Sciatic nerve (tissue), 2 donors: ENCODE data around the gene PDE4C. TPM values are rescaled to one million over a fixed set of nuclear protein-coding genes. Genes with fewer than 3 reads are reported as not detected.
"Not testable (repeated sequence)": the region's sequence is repeated elsewhere in the genome, so short reads cannot be mapped to it uniquely, and the experiment has no call there.

Experiments
- ATAC-seq: fragments of 200-7000 bp; cut with Tn5 transposase; one replicate; pipeline ENCODE4 v1.9.1; 2020; ENCODE audit warnings: mild to moderate bottlenecking, moderate library complexity
- DNase-seq: peaks from one replicate; pipeline ENCODE4 v3.0.0-alpha.2; 2020; ENCODE audit warnings: low spot score
- intact Hi-C: fragments of 100-400 bp; cut with DNase I; formaldehyde crosslinking; loops from one replicate; pipeline ENCODE4 v1.14.2; 2022
- total RNA-seq: library from RNA; stranded (reverse); fragmentation: NEBNext Ultra II Directional; extraction: Animal tissue kit (Norgen Biotek cat#: 25700); gene quantifications from one replicate; pipeline ENCODE4 v1.2.1, GENCODE V29; 2021
- donor health status: DM: no; HTN: no; CAD: no.
- donor health status: DM: no; HTN: no; CAD: no.

Gene PDE4C
- total RNA-seq, 1 donor from 2014 or later, result 2.1 TPM

DNA sequence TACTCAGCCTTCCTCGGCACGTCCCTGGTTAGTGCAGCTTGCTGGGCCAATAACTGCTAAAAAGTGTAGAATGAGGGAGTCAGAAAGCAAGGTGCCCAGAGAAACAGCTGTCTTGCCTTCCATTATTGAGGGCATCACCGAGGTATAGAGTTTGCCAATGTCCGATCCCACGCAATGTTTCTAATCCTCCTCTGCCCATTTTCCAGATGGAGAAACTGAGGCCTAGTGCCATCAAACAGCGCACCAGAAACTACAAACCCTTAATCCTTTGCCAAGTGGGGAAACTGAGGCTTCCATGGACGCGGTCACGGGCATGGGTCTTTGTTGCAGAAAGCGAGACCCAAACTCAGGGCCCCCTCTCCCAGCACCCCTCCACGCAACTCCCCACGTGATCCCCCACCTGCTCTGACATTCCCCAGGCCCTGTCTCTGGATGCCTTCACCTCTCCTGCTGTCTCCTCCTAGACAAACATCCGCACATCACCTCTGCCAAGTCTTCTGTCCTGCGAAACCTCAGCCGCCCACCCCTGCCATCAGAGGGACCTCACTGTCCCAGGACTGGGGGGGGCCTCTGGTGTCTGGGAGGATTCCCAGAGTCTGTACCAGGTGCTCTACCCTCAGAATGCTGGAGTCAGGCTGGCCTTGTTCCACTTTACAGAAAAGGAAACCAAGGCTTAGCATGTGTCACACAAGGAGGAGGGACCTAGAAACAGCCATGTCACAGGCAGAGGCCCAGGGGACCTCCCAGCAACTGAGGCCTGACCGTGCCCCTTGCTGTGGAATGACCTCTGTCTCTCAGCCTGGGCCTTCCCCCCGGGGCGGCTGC, 930 bp upstream of the PDE4C start:
- ATAC-seq (no peak), DNase-seq (no peak)
- intact Hi-C loops, result no loop called here

DNA sequence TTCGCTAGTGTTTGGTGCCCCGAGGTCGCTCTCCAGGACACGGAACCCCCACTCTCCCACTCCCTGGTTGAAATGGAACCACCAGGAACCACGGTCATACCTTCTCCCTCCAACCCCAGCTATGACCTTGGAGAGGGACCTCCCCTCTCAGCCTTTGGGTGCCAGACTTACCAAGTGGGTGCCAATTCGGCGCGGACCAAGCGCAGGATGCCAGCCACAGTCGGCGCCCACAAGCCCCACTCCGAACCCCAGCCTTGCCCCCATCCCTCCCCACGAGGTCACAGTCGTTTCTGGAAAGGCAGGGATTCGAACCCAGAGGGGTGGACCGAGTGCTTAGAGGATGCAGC, 910 bp downstream of the PDE4C start:
- intact Hi-C loops, result no loop called here
- DNase-seq (no peak), ATAC-seq (no peak)

GRCh38 chr19:18224525-18225354, 1.5 kb downstream of the PDE4C start:
- intact Hi-C loops, result no loop called here
- DNase-seq (peak; percentile 98), ATAC-seq (peak; percentile 99)

DNA sequence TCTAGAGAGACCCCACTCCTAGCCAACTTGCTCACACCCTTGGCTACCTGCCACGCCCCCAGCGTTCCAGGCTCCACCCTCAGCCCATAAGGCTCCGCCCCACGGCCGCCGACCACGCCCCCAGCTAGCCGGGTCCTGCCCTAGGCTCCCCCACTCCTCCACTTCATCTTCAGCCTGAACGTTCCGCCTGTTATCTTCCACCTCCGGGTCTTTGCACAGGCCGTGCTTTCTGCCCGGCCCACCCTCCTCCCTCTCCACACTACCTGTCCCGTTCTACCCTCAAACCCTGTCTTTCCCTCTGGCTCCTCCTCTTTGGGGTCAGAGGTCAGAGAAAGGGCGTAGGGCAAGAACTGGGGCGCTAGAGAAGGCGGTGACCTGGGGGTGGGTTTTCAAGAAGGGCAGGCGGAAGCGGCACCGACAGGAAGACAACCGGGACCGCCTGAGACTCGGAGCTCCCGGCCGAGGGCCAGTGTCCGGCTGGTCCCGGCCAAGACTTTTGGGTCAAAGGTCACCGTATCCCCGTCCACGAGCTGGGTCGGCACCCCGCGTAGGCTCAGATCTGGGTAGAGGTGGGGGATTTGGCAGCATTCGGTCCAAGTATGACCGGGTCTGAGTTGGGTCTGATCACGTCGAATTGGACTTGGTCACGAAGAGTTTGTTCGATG, 2.2 kb downstream of the PDE4C start:
- DNase-seq (peak; percentile 75), ATAC-seq (peak; percentile 13)
- intact Hi-C loops, result no loop called here

GRCh38 chr19:18221815-18222725, 4.2 kb downstream of the PDE4C start:
- DNase-seq (no peak), ATAC-seq (no peak)
- intact Hi-C loops, result no loop called here

DNA sequence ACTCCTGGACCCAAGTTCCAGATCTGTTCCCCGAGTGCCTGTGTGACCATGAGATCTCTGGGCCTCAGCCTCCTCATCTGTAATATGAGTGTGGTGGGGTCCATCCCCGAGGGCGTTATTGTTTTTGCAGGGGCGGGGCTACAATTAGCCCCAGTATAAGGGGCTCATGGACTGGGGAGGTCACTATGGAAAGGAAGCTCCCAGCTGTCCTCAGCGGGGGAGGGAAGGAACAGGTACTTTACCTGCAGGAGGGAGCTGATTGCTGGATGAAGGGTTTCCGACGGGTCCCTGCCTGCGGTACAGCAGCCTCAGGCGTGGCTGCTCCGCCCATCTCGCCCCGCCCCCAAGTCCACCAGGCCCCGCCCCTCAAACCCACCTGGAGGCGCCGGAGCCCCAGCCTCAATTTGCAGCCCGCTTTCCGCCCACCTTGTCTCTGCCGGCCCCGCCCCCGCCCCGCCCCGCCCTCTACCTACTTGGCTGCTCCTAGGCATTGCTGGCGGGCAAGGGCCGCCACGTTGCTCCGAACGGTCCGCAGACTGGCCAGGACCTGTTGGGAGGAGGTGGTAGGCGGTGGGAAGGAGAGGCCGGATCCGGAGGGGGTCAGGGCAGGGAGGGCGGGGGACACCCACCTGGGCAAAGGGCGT, 5.5 kb downstream of the PDE4C start:
- no peak for ATAC-seq
- intact Hi-C loops, result no loop called here
- DNase-seq, result no peak

- intact Hi-C loops, result no loop called here
- ATAC-seq, result no peak
- DNase-seq, result no peak
Measured at GRCh38 chr19:18219911-18220631, 6.2 kb downstream of the PDE4C start.

GRCh38 chr19:18218600-18218999, 7.6 kb downstream of the PDE4C start:
- ATAC-seq, result no peak
- no peak for DNase-seq
- intact Hi-C loops, result no loop called here

DNA sequence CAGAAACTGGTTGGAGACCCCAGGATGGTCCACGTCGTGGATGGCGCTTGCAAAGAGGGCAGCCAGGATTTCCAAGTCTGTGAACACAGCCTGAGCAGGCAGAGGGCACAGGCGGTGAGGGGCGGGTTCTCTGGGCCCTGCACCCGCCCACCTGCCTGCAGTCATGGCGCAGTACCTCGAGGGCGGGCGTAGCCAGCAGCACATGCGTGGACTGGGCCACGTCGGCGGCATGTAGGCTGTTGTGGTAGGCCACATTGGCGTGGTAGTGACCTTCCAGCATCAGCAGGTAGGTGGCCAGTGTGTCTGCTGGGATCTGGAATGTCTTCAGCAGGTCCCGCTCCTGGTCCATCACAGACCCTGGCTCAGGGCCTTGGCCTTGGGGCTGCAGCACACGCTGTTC, 8.1 kb downstream of the PDE4C start:
- intact Hi-C loops, result no loop called here
- DNase-seq (no peak), ATAC-seq (no peak)

DNA sequence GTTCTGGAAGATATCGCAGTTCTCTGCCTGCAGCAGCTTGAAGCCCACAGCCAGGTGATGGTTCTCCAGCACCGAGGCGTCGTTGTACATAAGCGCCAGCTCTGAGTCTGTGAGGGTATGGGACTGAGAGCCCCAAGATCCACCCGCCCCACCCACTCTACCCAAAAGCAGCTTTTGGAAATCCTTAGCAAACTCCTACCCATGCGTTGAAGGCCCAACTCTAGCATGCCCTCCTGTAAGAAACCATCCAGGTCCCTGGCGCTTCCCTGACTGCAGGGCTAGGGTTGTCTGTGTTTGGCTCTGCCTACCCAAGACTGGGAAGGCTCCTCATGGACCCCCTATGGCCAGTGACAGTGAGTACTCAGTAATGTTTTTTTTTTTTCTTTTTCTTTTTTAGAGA, 9.4 kb downstream of the PDE4C start:
- no peak for ATAC-seq
- intact Hi-C loops, result no loop called here
- DNase-seq, result no peak

DNA sequence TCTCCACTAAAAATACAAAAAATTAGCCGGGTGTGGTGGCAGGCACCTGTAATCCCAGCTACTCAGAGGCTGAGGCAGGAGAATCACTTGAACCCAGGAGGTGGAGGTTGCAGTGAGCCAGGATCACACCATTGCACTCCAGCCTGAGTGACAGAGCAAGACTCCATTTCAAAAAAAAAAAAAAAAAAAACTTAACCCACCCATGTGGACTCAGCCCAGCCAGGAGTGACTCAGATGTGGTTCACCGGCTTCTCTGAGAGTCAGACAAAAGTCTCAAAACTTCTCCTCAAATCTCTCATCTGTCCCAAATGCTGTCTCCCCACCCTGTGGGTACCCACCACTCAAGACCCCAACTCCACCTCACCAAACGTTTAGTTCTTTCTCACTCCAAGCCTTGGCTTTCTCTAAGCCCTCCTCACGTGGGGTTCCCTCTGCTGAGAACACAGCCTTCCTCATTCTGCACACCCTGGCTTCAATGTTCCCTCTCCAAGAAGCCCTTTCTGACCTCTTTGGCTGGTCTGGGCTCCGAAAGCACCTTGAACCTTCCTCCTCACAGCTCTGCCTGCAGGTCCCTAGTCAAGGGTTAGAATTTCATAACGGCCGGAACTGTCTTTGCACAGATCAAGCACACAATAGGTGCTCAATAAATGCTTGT, 11.3 kb downstream of the PDE4C start:
- no peak for DNase-seq
- no peak for ATAC-seq
- intact Hi-C loops, result no loop called here

- intact Hi-C loops, result no loop called here
- ATAC-seq (no peak), DNase-seq (no peak)
Measured at GRCh38 chr19:18211683-18212082, 14.6 kb downstream of the PDE4C start.

- DNase-seq, intact Hi-C loops, ATAC-seq: not testable (repeated sequence)
Measured at GRCh38 chr19:18209912-18210311, 16.3 kb downstream of the PDE4C start.

DNA sequence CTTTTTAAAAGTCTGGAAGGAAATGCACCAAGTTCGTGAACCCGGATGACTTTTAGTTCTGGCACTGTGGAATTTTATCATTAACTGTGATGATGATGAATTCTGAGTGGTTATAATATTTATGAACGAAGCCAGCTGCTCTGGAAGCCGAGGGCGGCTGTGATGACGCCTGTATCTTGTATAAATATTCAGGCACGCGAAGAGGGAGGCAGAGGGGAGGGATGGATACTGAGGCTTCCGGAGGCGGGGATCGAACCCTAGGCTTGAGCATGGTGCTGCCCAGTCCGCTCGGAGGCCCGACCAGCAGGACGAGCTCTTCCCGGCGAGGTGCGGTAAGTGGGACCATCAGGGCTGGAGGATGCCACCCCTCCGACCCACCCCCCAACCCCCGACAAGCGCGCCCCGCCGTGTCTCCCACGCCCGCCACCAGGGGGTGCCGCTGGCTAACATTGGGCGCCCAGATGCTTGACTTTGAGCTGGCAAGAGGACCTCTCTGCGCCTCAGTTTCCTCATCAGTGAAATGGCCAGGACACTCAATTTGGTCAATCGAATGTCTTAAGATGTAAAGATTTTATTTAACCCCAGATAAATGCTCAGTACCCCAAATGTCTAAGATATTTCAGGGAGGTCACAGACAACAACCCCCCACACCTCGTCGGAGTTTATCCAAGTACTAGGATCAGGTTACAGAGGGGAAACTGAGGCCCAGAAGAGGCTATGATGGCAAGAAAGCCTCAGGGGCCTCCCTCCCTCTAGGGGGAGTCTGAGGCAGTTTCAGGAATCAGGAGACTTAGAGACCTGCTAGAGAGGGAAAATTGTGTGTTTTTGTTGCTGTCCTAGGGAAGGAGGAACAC, 17.9 kb downstream of the PDE4C start:
- intact Hi-C loops, result no loop called here
- ATAC-seq (no peak), DNase-seq (no peak)

DNA sequence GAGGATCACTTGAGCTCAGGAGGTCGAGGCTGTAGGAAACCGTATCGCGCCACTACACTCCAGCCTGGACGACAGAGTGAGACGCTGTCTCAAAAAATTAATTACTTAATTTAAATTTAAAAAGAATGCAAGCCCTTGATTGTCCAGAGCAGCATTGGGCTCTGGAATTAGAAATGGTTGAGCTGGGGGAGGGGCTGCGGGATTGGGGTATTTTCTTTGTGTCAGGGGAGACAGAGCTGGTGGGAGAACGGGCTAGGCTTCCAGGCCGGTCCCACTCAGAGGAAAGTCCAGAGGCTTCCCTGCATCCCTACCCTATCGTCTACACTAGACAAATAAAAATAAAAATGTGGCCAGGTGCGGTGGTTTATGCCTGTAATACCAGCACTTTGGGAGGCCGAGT, 20.2 kb downstream of the PDE4C start:
- intact Hi-C loops, result no loop called here
- ATAC-seq (no peak), DNase-seq (no peak)

GRCh38 chr19:18205200-18205892, 20.9 kb downstream of the PDE4C start:
- intact Hi-C loops, result no loop called here
- peak; percentile 91 for DNase-seq

More at GRCh38 chr19:18205200-18205892, 20.9 kb downstream of the PDE4C start:
- peak; percentile 57 for ATAC-seq
